HEK293T (cell line): ENCODE results near the gene GNB5.

ENCODE experiments used
- ELF4 ChIP-seq: fragments of 450-650 bp; IDR thresholded peaks from 2 replicates; pipeline ENCODE4 v1.6.1; 2017; ENCODE audit warnings: antibody characterized with exemption
- FOXA1 ChIP-seq: fragments of 450-650 bp; IDR thresholded peaks from 2 replicates; pipeline ENCODE4 v1.6.1; 2016; ENCODE audit warnings: mild to moderate bottlenecking
- FOXK2 ChIP-seq: fragments of 450-650 bp; IDR thresholded peaks from 2 replicates; pipeline ENCODE4 v1.6.1; 2016; ENCODE audit warnings: mild to moderate bottlenecking
- FOXM1 ChIP-seq: fragments of 450-650 bp; IDR thresholded peaks from 2 replicates; pipeline ENCODE4 v1.6.1; 2017; ENCODE audit warnings: mild to moderate bottlenecking, borderline replicate concordance
- L3MBTL2 ChIP-seq: fragments of 450-650 bp; conservative IDR thresholded peaks from 2 replicates; pipeline ENCODE4 v1.6.1; 2016; ENCODE audit warnings: mild to moderate bottlenecking
- PKNOX1 ChIP-seq: fragments of 450-650 bp; IDR thresholded peaks from 2 replicates; pipeline ENCODE4 v1.6.1; 2016
- SP1 ChIP-seq: fragments of 450-650 bp; IDR thresholded peaks from 2 replicates; pipeline ENCODE4 v1.6.1; 2017
- SUZ12 ChIP-seq: fragments of 450-650 bp; IDR thresholded peaks from 2 replicates; pipeline ENCODE4 v1.6.1; 2016; ENCODE audit warnings: mild to moderate bottlenecking
- TARDBP ChIP-seq: fragments of 450-650 bp; IDR thresholded peaks from 2 replicates; pipeline ENCODE4 v1.6.1; 2016
- ZNF384 ChIP-seq: fragments of 450-650 bp; IDR thresholded peaks from 2 replicates; pipeline ENCODE4 v1.6.1; 2016

GRCh38 chr15:52218816-52219215 is 27.6 kb upstream of the GNB5 start:
- TF ChIP-seq FOXK2 (no peak), FOXM1 (no peak), L3MBTL2 (no peak), FOXA1 (no peak), SUZ12 (no peak), TARDBP (no peak), ZNF384 (no peak), SP1 (no peak), PKNOX1 (no peak), ELF4 (no peak)
